ENCODE results near the gene LAMA3.

Gene LAMA3

DNA sequence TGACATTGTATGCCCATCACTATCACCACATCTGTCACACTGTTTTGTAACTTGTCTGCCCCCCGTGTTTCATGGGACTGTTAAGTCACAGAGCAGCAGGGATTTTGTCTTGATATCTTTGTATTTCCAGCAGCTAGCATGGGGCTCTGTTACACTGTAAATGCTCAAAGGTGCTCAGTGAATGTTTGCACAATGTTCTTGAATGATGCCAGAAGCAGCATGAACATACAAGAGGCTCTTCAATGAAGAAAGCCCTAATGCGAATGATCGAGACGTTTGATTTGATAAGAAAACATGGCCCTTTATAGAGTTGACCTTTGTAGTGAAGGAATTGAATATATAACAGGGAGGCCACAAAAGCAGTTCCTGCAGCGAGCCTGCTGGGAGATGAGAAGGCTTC, 204.4 kb downstream of the LAMA3 start:
- in situ Hi-C loops (cut with HindIII; ENCODE audit: low sequenced_read_pairs) = no loop called here
- TF ChIP-seq, protein P1, sequence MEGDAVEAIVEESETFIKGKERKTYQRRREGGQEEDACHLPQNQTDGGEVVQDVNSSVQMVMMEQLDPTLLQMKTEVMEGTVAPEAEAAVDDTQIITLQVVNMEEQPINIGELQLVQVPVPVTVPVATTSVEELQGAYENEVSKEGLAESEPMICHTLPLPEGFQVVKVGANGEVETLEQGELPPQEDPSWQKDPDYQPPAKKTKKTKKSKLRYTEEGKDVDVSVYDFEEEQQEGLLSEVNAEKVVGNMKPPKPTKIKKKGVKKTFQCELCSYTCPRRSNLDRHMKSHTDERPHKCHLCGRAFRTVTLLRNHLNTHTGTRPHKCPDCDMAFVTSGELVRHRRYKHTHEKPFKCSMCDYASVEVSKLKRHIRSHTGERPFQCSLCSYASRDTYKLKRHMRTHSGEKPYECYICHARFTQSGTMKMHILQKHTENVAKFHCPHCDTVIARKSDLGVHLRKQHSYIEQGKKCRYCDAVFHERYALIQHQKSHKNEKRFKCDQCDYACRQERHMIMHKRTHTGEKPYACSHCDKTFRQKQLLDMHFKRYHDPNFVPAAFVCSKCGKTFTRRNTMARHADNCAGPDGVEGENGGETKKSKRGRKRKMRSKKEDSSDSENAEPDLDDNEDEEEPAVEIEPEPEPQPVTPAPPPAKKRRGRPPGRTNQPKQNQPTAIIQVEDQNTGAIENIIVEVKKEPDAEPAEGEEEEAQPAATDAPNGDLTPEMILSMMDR (IDR thresholded peaks at IDR 0.05; ENCODE audit: low read depth, low read length, missing control alignments) = no peak
- no peak for DNase-seq (ENCODE audit: low read depth)
- H3K4me3 ChIP-seq (ENCODE audit: low read depth, low read length) = no peak overlapping the region

DNA sequence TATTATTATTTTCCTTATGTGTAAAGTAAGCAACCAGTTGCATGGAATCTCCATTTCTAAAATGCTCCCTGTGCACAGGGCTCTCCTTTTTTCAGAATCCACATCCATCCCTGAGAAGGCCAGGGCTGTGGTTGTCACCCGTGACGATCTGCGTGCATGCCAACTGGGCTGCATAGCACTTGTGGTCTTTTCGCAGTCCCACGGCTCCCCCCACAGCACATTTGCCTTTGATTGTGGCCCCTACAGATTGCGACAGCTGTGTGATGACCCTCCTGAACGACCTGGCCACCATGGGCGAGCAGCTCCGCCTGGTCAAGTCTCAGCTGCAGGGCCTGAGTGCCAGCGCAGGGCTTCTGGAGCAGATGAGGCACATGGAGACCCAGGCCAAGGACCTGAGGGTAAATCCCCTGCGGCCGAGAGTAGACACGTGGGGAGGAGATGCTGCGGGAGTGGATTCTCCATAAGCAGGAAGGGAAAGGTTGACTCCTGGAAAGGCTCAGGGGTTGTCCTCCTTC, 205.5 kb downstream of the LAMA3 start:
- TF ChIP-seq, protein P1 (IDR thresholded peaks at IDR 0.05; ENCODE audit: low read depth, low read length, missing control alignments) = no peak
- in situ Hi-C loops (cut with HindIII; ENCODE audit: low sequenced_read_pairs) = loop anchor here (5.0 kb wide), 1 partner anchor 73 kb away; no protein-coding TSS in a partner anchor
- no peak overlapping the region for H3K4me3 ChIP-seq (ENCODE audit: low read depth, low read length)
- no peak for DNase-seq (ENCODE audit: low read depth)

DNA sequence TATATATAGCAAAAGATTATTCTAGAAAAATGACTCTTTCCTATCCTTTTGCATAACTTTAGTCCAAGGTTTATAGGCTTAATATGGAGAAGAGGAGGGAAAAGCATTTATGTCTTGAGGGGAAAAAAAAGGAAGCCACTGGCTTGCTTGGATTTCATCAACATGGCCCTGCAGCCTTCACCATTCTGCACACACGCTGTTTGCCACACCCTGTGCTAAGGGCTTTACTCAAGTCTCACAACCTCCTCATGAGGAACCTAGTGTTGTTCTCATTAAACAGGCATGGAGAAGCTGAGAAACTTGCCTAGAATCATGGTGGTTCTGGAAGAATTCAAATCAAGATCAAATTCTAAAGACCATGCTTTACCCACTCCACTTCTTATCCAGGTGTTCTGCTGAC, 208.0 kb downstream of the LAMA3 start:
- in situ Hi-C loops (cut with HindIII; ENCODE audit: low sequenced_read_pairs) = loop anchor here (5.0 kb wide), 1 partner anchor 70 kb away; no protein-coding TSS in a partner anchor
- DNase-seq (ENCODE audit: low read depth) = no peak
- TF ChIP-seq, protein P1 (IDR thresholded peaks at IDR 0.05; ENCODE audit: low read depth, low read length, missing control alignments) = no peak
- H3K4me3 ChIP-seq (ENCODE audit: low read depth, low read length) = no peak overlapping the region

DNA sequence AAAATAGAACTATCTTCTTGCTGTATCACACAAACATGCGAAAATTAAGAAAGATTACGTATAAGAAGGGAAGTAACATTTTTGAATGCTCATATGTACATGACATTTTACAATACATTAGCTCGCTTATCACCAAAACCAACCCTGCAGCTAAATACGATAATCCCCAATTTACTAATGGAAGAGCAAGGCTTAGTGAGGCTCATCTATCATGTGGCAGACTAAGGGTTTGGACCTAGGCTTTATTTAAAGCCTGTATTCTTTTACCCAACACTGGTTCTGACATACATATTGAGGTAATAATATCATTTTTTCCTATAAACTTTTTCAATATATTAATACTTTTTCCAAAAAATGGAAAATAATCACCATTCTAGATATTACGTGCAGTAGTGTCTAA, 208.5 kb downstream of the LAMA3 start:
- TF ChIP-seq, protein P1 (IDR thresholded peaks at IDR 0.05; ENCODE audit: low read depth, low read length, missing control alignments) = no peak
- in situ Hi-C loops (cut with HindIII; ENCODE audit: low sequenced_read_pairs) = loop anchor here (5.0 kb wide), 1 partner anchor 70 kb away; no protein-coding TSS in a partner anchor
- DNase-seq (ENCODE audit: low read depth) = no peak
- H3K4me3 ChIP-seq (ENCODE audit: low read depth, low read length) = no peak overlapping the region

- TF ChIP-seq, protein P1 (IDR thresholded peaks at IDR 0.05; ENCODE audit: low read depth, low read length, missing control alignments) = no peak
- peak; percentile 22 for DNase-seq (ENCODE audit: low read depth)
- H3K4me3 ChIP-seq (ENCODE audit: low read depth, low read length) = no peak overlapping the region
- in situ Hi-C loops (cut with HindIII; ENCODE audit: low sequenced_read_pairs) = no loop called here
Measured at GRCh38 chr18:23900994-23901393, 211.7 kb downstream of the LAMA3 start.

DNA sequence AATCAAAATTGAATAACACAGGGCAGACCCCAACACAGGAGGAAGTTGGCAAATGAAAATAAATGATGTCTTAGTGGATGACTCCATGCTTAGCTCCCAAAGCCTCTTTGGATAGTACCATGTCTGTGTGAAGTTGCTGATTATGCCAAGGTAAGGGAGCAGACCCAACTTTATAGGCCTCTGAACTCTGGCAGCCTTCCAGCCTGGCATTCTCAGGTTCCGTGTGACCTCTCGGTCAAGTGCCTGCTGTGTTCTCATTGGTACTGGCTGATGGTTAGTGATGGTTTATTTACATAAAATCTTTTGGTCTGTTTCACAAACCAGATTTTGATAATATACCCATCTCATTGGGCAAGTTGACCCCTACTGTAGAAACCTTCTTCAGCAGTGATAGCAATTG, 213.1 kb downstream of the LAMA3 start:
- TF ChIP-seq, protein P1 (IDR thresholded peaks at IDR 0.05; ENCODE audit: low read depth, low read length, missing control alignments) = no peak
- H3K4me3 ChIP-seq (ENCODE audit: low read depth, low read length) = no peak overlapping the region
- no peak for DNase-seq (ENCODE audit: low read depth)
- in situ Hi-C loops (cut with HindIII; ENCODE audit: low sequenced_read_pairs) = no loop called here
